ENCODE results near the gene TM9SF4.
"Not testable (repeated sequence)": the region's sequence is repeated elsewhere in the genome, so short reads cannot be mapped to it uniquely, and the experiment has no call there.

TM9SF4 gene

DNA sequence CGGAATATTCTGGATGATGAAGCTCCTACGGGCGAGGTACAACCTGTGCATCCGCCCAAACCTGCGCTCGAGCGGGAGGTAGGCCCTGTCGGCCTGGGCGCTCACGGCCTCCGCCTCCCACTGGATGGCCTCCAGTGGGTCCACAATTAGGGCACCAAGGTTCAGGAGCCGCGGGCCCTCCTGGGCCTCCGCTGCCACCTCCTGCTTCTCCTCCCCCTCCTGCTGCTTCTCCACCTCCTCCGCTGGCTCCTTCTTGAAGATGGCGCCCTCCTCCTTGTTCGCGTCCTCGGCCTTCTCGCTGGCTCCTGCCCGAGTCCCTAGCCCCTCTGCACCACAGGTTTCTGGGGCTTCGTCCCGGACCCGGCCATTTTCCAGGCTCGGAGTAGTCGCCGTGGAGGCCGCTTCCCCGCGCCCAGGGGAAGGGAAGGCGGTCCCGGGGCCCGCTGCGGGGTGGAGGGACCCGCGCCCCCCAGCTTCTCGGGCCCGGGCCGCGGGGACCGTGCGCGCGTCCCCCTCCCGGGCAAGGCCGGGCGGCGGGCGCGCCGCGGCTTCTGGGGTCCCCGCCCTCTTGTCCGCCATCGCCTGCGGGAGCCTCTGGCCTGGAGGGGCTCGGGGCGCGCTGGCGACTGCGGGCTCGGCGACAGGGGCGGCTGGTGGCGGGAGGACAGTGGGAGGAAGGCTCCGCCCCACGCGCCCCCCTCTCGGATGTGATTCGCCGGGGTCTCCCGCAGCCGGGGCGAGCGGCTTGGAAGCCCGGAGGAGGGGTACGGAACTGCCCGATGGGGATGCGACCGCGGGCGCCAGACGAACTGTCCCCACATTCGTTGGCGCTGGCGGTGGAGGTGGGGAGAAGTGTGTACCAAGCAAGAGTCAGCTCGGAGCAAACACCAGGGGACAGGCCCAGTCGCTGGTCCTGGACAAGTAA is 80.4 kb downstream of the TM9SF4 start:
- DNase-seq (ENCODE audit: low spot score), result peak; percentile 78

DNA sequence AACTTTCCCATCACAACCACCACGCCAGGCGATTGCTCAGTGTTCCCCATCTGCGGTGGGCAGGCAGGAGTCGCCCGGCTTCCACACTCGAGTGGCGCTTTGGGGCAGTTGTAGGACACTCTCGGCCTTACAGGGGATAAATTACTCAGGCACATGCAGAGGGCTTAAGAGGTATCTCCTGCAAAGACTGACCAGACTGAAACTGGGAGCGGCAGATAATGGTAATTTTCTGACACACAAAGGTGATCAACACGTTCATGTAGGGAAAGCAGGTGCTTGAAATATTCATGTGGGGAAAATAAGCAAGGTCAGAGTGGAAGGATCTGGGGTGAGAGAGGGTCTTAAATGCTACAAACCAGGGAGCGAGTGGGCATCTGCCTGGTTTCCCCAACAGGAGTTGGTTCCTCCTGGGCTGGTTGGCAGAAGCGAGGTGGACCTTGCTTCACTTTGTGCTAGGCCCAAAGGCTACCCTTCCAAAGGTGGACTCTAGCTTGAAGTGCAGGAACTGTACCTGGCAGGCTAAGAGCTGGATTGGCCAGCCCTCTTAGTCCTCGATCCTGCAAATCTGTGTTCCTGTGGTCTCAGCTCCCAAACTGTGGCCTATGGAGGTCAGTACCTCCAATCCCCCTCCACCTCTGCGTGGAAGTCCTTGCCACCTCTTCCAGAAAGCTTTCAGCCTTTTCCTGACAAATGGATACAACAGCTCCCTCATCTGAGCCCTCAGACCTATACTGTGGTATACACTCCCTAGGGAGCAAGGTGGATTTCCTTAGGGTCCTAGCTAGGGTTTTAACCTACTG is 81.3 kb downstream of the TM9SF4 start:
- DNase-seq (ENCODE audit: low spot score), result no peak

DNA sequence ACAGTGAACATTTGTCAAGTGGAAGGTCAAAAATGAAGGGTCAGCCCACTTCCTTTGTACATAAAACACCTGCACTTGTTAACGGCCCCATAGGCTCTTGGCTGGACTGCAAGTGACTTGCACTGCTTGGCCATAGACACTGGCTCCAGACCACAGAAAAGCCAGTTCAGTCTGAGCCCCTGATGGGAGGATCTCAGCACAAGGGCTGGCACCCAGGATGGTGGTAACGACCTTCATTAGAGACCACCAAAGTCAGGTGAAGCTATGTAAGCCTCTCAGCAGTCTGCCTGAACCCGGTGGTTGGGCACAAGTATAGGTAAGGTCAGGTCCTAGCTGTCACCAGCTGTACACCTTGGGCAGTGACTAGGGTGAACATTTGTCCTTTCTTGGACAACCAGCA is 81.9 kb downstream of the TM9SF4 start:
- no peak for DNase-seq (ENCODE audit: low spot score)

DNA sequence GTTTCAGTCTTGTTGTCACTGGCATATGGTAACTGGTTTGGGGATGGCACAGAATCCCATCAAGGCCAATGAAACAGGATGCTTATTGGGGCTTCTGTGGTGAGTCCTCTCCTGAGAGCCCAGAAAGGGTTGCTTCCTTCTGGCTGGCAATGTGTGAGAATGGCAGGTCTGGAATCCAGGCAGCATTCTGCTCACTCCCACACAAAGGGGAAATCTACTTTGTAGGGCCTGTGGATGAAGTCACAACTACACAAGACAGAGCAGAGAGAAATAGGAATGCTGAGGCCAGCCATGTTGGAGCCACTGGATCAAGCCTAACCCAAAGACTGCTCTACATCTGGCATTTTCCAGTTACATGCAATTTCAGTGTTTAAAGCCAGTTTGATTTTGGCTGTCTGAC is 82.4 kb downstream of the TM9SF4 start:
- peak; percentile 56 for DNase-seq (ENCODE audit: low spot score)

DNA sequence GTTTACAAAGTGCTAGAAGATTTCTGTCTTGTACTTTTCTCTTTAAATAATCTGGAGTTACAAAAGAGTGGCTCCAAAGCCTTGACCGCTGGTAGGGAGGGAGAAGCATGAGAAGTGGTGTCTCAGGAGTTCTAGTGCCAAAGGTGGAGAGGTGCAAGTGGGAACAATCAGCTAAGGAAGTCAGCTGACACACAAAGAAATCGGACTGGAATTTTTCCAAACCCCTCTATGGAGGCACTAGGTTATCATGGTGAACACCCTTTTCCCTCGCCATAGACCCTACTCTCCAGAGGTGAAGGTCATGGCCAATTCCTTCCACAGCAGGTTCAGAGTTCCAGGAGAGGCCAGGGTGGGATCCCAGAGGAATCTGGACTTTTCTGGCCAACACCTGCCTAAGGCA is 83.2 kb downstream of the TM9SF4 start:
- no peak for DNase-seq (ENCODE audit: low spot score)

DNA sequence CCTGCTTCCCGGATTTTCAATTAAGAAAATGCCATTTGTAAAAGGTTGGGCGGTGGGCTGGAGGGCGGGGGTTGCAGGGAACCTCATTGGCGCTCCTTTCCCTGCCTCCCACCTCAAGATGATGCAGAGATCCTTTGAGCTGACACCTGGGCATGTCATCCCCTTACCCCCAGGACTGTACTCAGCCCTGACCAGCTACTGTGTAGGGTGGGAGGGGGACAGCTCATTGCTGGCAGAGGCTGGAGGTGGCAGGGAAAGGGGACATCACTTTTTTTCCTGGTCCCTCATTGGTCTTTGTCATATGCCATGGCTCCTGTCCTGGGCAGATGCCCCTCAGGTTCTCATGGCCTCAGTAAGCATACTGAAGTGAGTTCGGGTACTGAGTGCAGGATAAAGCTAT is 83.8 kb downstream of the TM9SF4 start:
- not testable (repeated sequence) for DNase-seq (ENCODE audit: low spot score)

DNA sequence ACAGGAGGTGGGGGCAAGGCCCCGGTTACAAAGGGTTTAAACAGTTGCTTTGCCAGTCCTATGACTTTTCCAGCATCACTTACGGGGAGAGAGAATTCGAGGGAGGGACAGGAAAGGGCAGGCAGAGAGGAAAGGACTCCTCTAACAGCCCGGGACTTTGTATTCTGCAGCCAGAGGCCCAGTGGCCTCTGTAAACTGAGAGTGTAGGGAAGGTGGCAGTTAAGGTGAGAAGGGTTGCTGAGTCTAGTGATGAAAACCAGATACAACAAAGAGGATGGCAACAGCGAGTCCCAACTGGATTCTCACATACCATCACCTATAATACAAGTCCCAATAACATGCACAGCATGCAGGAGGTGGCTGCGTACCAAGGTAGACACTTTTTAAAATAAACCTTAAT is 84.5 kb downstream of the TM9SF4 start:
- DNase-seq (ENCODE audit: low spot score), result no peak

DNA sequence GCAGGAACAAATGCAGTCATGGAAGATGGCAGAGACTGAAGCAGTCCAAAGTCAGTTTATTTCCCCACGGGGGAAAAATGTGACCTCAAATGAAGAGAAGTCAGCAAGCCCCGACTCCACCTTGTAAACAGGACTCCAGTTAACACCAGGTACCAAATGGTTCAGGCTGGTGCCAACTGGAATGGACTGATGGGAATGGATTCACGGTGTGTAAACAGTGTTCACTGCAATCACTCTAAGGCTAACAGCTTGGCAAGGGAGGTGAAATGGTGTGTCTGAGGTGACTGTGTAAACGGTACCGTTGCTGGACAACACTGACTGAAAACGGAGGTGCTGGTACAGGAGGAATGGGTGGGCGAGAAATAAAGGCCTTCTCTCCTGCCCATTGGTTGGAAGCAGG is 86.1 kb downstream of the TM9SF4 start:
- no peak for DNase-seq (ENCODE audit: low spot score)

DNA sequence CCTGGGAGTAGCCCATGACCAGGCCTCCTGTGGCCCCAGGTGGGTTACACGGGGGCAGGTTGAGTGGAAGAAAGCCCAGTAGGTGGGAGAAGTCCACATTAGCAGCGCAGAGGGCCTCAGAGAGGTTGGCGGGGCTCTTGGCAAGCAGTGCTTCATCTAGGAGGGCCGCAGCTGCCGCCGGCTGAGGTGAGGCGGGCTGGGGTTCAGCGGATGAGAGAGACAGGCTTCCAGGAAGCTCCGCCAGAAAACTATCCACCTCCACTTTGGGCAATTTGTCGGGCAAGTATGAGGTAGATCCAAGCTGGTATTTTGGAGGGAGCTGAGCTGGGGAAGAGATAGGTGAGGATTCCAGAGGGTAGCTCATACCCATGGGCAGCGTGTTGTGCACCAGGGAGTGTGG is 87.1 kb downstream of the TM9SF4 start:
- DNase-seq (ENCODE audit: low spot score), result not testable (repeated sequence)

DNA sequence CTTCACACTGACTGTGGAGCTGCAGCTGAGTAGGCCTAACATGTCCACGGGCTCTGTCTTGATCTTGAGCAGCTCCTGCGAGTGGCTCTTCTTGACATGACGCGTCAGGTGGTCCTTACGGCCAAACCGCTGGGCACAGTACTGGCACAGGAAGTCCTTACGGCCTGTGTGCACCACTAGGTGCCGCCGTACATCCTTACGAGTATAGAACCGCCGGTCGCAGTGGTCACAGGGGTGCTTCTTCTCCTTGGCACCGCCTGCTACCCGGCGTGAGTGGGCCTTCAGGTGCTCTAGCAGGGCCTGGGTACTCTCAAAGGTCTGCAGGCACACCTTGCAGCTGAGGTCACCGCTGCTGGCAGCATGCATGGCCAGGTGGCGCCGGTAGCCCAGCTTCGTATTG is 87.6 kb downstream of the TM9SF4 start:
- DNase-seq (ENCODE audit: low spot score), result not testable (repeated sequence)

DNA sequence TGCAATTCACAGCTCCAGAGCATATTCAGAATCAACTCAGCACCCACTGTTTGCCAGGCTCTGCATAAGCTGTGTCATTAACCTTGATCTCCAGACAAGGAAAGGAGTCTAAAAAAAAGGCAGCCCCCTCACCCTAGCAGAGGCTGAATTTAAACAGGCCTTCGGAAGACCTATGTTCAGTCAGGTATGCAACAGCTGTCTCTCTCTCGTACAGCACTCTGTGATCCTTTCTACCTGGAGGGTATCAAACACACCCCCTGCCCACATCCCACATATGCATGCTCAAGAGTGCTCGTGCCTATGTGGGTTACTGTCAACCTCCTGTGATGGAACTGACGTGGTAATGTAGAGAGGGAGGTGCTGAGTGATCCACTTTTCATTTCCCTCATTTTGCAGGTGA is 89.5 kb downstream of the TM9SF4 start:
- DNase-seq (ENCODE audit: low spot score), result no peak

DNA sequence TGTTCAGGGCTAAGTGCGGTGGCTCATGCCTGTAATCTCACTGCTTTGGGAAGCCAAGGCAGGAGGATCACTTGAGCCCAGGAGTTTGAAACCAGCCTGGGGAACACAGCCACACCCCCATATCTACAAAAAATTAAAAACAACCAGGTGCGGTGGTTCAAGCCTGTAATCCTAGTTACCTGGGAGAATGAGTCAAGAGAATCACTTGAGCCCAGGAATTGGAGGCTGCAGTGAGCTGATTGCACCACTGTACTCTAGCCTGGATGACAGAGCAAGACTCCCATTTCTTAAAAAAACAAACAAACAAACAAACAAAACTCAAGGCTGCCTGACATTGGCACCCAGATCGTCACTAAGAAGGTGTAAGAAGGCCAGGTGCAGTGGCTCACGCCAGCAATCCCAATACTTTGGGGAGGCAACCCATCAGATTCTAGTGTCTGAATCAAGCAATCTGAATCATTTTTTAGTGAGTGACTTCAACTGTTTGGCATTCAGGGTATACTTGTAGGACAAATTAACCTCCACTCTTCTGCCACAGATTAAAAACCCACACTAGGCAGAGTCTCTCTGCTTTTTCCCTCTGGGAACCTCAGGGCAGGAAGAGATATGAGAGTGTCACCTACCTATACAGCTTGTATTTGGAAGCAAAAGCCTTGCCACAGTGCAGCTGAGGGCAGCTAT is 91.9 kb downstream of the TM9SF4 start:
- DNase-seq (ENCODE audit: low spot score), result peak; percentile 31

DNA sequence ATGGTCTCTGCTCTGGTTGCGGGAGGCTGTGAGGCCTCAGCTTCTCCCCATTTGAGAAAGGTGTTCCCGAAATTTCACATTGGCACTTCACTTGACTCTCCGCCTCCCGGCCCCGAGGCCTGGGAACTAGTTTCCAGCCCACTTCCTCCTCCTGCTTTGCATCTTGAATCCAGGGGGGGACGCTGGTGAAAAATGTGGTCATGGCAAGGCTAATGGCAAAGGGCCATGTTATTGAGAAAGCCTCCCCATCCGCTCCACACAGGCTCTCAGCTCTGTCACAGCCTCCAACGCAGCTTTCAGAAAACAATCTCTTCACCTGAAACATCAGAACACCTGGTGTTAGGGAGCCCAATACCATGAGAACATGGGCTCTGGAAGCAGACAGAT is 92.5 kb downstream of the TM9SF4 start:
- DNase-seq (ENCODE audit: low spot score), result no peak

DNA sequence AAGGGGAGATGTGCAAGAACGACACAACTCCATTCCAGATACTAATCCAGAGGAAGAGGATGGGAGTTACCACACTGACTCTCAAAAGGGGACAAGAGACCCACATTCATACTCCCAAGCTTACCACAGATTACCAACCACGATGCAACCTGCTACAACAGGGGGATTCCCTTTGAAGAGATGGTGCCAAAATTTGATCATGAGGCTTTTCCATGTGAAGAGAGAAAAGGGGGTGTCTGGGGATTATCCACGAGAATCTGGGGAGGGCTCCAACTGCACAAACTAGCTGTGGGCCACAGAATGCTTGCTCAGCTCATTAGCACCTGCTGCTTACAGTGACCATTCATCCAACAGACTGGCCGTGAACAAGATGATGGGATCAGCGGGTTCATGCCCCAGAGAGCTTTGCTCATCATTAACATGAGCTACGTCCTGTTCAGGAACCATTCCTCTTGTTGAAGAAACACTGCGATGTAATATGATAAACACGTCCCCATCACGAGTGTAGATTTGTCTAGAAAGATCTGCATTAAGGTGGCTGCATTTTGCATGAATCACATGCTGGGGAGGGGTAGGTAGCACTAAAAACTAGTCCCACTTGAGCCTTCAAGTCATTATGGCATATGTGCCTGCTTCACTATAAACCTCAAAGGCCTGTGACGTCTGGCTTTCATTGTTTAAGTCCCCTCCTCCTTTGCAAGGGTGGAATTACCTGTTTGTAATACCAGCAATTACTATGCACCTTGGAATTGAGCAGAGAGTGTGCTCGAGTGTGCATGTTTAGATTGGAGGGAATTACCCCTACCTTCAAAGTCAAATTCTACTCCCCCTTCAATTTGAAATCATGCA is 94.1 kb downstream of the TM9SF4 start:
- DNase-seq (ENCODE audit: low spot score), result no peak

DNA sequence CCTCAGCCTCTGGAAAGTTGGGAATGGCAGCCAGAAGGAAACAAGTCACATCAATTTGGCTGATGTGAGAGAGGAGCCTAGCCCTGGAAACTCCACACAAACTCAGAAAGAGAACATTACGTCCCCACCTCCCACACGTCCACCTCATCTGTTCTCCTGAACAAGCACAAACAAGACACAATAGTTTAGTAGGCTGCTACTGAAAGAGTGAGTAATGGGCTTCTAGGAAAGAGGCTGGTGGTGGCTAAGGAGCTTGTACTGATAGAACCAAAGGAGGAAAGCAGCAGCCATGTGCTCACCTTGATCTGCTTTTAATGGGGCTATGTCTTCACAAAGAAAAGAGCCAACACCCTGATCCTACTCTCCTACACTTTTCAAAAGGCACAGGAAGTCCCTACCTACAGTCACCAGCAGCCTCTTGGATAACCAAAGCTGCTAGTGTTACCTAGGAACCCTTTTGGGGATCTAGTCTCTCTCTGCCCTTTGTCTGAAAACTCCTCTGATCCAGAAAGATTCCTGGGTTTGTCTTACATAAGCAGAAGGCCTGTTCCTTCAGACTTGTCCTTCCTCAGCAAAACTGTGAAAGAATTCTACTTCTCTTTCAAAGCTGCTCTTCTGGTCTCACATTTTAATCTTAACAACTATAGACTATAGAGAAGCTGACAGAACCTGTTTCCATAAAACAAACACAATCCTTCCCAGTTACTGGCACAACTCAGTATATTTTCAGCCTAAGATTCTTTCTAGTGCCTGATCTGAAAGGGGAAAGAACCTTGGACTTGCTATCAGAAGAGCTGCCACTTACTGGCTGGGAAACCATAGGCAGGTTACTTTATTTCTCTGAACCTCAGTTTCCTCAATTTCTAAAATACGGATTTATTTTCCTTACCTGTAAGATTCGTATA is 94.9 kb downstream of the TM9SF4 start:
- no peak for DNase-seq (ENCODE audit: low spot score)

DNA sequence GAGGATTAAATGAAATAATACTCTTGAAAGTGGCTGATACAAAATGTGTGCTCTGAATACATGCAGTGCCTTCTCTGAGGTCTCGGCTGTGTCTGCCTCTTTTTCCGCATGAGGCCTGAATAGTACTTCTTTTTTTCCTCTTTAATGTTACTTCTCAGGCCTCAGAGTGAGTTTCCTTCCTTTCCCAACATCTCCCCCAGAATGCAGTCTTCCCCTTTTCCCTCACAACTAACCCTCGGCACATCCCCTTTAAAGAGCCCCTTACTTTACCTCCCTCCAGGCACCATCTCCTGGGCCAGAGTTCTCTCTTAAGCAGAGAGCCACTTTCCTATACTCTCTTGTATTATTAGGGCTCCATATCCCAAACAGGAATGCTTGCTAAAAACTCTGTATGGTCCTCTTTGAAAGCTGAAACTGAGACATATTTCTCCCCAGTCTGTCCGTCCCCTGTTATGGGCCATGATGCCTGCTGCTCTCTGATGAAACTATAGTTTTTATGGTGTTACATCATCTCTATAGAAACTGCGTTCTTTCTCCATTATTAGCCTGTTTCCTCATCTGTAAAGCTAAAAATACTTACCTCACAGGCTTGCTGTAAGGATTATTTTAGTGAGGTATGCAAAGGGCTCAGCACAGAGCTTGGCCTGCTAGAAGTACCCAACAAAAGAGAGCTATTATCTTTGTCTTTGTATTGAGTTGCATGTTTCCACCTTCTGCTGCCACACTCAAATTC is 95.8 kb downstream of the TM9SF4 start:
- DNase-seq (ENCODE audit: low spot score), result no peak

DNA sequence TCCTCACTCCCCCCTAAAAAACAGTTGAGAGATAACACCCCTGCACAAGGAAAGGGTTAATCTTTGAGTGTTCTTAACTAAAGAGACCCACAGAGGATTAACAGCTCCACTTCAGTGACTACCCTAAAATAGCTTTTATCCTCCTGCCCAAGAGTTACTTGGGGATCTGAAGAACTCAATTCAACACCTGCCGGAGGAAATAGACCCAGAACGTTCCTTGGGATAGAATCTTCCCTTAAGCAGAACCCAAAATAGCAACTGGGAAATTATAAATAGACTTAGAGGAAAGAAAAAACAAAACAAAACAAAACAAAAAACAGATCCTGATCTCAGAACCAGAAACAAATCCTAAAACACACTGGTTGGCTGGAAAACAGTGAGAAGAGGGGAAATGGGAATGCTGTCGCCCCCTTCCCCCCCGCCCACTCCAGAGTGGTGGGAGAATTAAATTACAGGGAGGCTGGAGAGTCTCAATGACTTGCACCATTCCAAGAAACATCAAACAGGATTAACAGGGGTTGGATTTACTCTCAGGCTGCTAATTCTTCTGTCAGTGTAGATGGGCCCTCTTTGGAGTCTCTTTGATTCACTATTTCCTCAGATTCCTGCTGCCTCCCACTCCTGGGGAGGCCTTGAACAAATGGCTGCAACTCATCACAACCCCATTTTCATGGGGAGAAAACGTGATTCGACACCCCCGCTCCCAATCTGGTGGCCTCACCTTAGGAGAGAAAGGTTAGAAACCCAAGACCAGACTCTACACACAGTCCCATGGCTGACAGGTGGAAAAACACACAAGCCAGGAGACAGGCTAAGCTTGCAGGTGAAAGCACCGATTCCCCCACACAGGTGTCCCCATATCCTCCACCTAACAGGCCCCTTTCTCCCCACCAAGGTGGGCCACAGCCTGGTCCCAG is 96.6 kb downstream of the TM9SF4 start:
- DNase-seq (ENCODE audit: low spot score), result no peak

DNA sequence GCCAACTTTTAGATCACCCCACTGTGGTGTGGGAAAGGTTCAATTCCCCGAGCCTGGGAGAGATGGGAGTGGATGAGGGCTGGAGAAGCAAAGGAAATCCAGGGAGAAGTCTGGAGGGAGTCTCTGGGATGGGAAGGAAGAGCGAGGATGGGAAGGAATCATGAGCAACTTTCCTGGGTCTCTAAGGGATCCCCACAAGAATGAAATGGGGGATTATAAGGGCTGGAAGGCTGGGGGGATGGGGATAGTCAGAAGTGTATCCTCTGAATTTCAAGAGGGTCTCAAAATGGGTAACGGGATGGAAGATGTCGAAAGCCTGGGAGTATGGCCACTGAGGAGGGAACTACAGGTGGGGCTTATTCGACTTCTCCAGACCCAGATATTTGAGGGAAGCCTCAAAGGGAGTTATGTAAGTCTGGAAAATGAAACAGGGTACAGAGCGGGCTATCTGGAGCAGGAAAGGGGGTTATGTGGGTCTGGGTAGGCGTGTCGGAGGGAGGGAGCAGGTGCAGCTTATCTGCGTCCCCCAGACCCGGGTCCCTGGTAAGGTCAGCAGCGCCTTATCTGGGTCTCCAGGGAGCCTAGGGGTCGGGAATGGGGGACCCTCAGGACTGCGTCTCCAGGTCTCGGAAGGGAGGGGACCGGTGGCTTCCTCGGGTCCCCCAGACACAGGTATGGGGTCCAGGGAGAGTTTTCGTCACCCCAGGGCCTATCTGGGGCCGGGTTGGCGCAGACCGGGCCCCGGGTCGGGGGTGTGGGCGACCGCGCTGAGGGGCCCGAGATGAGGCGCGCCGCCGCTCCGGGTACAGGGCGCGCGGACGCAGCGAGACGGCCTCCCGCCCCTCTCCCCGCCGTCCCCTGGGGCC is 97.5 kb downstream of the TM9SF4 start:
- DNase-seq (ENCODE audit: low spot score), result peak; percentile 32
